GM12878 (cell line): ENCODE measurements around the gene ATXN2.

ENCODE experiments used
- BHLHE40 ChIP-seq, 2 experiments: fragments of 450-650 bp in 1 of 2; IDR thresholded peaks; 2 replicates each; pipeline ENCODE4 v1.6.1; 2011 to 2017; ENCODE audit warnings: low read depth in 2 of 2, borderline replicate concordance in 1 of 2, improper control_type of control experiment in 1 of 2, low read length in 1 of 2, mild to moderate bottlenecking in 1 of 2
- CHD2 ChIP-seq: IDR thresholded peaks from 2 replicates; pipeline ENCODE4 v1.6.1; 2011; ENCODE audit warnings: low read depth, low read length, improper control_type of control experiment, borderline replicate concordance
- CTCF ChIP-seq, 3 experiments: IDR thresholded peaks in 2 of 3; conservative IDR thresholded peaks in 1 of 3; 2 replicates each; pipeline ENCODE4 v1.5.1; 2011; ENCODE audit warnings: low read depth in 3 of 3, low read length in 3 of 3, mild to moderate bottlenecking in 3 of 3, control low read depth in 2 of 3, moderate library complexity in 2 of 3, inconsistent platforms in 1 of 3, mixed read lengths in 1 of 3; ENCODE audit not compliant: control insufficient read depth in 2 of 3, insufficient read depth in 1 of 3; ENCODE audit errors: extremely low read depth in 1 of 3
- EZH2 ChIP-seq: IDR thresholded peaks from 2 replicates; pipeline ENCODE4 v1.6.1; 2012; ENCODE audit warnings: low read depth, mild to moderate bottlenecking, control low read depth, inconsistent platforms, low read length, borderline replicate concordance; ENCODE audit not compliant: control insufficient read depth
- JUND ChIP-seq: IDR thresholded peaks from 2 replicates; pipeline ENCODE4 v1.6.1; 2012; ENCODE audit warnings: low read depth, mild to moderate bottlenecking, low read length, improper control_type of control experiment, moderate library complexity
- POLR2A ChIP-seq: IDR thresholded peaks from 2 replicates; pipeline ENCODE4 v1.6.1; 2011; ENCODE audit warnings: low read depth, mild to moderate bottlenecking, low read length
- POLR2AphosphoS2 ChIP-seq: IDR thresholded peaks from 2 replicates; pipeline ENCODE4 v1.6.1; 2011; ENCODE audit warnings: low read depth, mild to moderate bottlenecking, low read length, improper control_type of control experiment, moderate library complexity
- TF ChIP-seq, protein P1 (sequence below): fragments of 450-650 bp; IDR thresholded peaks from 2 replicates; pipeline ENCODE4 v1.6.1; 2018; ENCODE audit warnings: mild to moderate bottlenecking, low read depth, moderate library complexity; ENCODE audit not compliant: partially characterized antibody

GRCh38 chr12:111445726-111446581 is 153.2 kb downstream of the ATXN2 start:
- TF ChIP-seq POLR2AphosphoS2 (no peak), EZH2 (no peak), JUND (no peak), CTCF (IDR thresholded peaks at IDR 0.05 in 2 of 3, conservative IDR thresholded peaks at IDR 0.05 in 1 of 3; ENCODE audit: control insufficient read depth in 2 of 3, extremely low read depth in 1 of 3, insufficient read depth in 1 of 3, low read depth in 3 of 3, low read length in 3 of 3) (no peak), POLR2A (no peak), CHD2 (no peak), BHLHE40 (IDR thresholded peaks at IDR 0.05; ENCODE audit: borderline replicate concordance in 1 of 2, low read depth in 2 of 2, low read length in 1 of 2) (no peak)
- TF ChIP-seq, protein P1, sequence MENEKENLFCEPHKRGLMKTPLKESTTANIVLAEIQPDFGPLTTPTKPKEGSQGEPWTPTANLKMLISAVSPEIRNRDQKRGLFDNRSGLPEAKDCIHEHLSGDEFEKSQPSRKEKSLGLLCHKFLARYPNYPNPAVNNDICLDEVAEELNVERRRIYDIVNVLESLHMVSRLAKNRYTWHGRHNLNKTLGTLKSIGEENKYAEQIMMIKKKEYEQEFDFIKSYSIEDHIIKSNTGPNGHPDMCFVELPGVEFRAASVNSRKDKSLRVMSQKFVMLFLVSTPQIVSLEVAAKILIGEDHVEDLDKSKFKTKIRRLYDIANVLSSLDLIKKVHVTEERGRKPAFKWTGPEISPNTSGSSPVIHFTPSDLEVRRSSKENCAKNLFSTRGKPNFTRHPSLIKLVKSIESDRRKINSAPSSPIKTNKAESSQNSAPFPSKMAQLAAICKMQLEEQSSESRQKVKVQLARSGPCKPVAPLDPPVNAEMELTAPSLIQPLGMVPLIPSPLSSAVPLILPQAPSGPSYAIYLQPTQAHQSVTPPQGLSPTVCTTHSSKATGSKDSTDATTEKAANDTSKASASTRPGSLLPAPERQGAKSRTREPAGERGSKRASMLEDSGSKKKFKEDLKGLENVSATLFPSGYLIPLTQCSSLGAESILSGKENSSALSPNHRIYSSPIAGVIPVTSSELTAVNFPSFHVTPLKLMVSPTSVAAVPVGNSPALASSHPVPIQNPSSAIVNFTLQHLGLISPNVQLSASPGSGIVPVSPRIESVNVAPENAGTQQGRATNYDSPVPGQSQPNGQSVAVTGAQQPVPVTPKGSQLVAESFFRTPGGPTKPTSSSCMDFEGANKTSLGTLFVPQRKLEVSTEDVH = no peak
